Epithelial cell of proximal tubule (primary cell): ENCODE data around the gene C6orf132. TPM values are rescaled to one million over a fixed set of nuclear protein-coding genes. Genes with fewer than 3 reads are reported as not detected.

Experiments used
- DNase-seq: peaks from one replicate; pipeline ENCODE4 v3.0.0-alpha.2; 2011; ENCODE audit warnings: low read depth
- H3K4me3 ChIP-seq: 2 replicates; pipeline ENCODE4 v1.5.1; 2011; ENCODE audit warnings: low read depth, mild to moderate bottlenecking, low read length
- total RNA-seq: library from RNA; depleted of rRNA; stranded (reverse); fragments of >200 nt; gene quantifications from 2 replicates; pipeline ENCODE4 v1.2.3, GENCODE V29; 2015
- TF ChIP-seq, protein P1 (sequence below): conservative IDR thresholded peaks from 2 replicates; pipeline ENCODE4 v1.5.1; 2012; ENCODE audit warnings: low read depth, mild to moderate bottlenecking, low read length

Gene C6orf132
- total RNA-seq, result 15.3 and 19.8 TPM in 2 replicates

DNA sequence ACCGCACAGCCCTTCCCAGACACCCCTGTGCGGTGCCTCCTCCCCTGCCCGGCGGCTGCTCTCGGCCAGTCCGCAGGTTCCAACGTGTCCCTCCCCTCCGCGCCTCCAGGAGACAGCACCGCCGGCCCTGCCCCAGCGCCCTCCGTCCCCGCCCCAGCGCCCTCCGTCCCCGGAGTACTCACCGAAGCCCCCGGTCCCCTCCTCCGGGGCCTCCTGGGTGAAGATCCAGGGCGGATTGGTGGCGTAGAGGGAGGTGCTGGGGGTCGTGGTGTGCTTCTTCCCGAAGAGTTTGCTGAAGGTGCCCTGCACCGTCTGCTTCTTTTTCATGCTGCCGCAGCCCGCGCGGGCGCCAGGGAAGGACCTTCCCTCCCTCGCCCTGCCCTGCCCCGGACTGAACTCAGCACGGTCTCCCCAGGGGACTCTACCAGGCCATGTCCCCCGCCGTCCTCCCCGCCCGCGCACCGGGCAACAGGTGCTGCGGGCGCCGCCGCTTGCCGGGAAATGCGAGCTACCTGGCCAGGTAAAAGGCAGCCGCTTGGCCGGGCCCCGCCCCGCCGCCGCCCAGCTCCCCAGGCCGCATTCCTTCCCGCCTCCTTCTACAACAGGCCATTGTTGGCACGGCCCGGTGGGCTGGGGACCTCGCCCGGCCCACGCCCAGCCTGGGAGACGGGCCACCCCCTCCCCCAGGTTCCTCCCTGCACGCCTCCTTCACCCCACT is at the start of gene C6orf132:
Gene C6orf132 (minus strand): TSS at position 503 of the 718 bp plus-strand sequence. CDS start 176 bp downstream, at position 327.
- H3K4me3 ChIP-seq, result peak within 1 kb of the TSS; percentile 70
- DNase-seq, result no peak
- TF ChIP-seq, protein P1, sequence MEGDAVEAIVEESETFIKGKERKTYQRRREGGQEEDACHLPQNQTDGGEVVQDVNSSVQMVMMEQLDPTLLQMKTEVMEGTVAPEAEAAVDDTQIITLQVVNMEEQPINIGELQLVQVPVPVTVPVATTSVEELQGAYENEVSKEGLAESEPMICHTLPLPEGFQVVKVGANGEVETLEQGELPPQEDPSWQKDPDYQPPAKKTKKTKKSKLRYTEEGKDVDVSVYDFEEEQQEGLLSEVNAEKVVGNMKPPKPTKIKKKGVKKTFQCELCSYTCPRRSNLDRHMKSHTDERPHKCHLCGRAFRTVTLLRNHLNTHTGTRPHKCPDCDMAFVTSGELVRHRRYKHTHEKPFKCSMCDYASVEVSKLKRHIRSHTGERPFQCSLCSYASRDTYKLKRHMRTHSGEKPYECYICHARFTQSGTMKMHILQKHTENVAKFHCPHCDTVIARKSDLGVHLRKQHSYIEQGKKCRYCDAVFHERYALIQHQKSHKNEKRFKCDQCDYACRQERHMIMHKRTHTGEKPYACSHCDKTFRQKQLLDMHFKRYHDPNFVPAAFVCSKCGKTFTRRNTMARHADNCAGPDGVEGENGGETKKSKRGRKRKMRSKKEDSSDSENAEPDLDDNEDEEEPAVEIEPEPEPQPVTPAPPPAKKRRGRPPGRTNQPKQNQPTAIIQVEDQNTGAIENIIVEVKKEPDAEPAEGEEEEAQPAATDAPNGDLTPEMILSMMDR, result no peak

- TF ChIP-seq, protein P1, result no peak
- no peak overlapping the region for H3K4me3 ChIP-seq
- DNase-seq, result no peak
Observed at GRCh38 chr6:42190554-42191183, 48.2 kb upstream of the C6orf132 start.

- TF ChIP-seq, protein P1, result no peak
- DNase-seq, result no peak
- H3K4me3 ChIP-seq, result no peak overlapping the region
Observed at GRCh38 chr6:42188406-42188805, 46.0 kb upstream of the C6orf132 start.

- H3K4me3 ChIP-seq, result no peak overlapping the region
- TF ChIP-seq, protein P1, result no peak
- no peak for DNase-seq
Observed at GRCh38 chr6:42185597-42185996, 43.2 kb upstream of the C6orf132 start.

GRCh38 chr6:42184475-42184874 is 42.1 kb upstream of the C6orf132 start:
- TF ChIP-seq, protein P1, result no peak

DNA sequence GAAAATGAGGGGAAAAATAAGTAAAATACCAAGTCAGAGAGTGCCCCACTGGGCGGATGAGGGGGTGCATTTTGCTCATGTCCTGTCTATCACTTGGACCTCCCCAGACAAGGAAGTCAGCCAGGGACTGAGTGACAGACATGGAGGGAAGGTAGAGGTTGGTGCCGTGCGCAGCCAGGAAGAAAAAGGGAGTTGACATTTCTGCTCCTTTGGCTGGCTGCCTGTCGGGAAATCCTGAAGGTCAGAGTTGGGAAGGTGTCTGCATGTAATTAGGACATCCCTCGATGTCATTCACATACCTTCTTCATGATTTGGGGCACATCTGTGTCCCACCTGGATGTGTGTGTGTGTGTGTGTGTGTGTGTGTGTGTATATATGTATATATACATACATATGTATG is 39.7 kb upstream of the C6orf132 start:
- TF ChIP-seq, protein P1, result no peak
- no peak overlapping the region for H3K4me3 ChIP-seq
- DNase-seq, result no peak

More at GRCh38 chr6:42184475-42184874, 42.1 kb upstream of the C6orf132 start:
- no peak overlapping the region for H3K4me3 ChIP-seq
- no peak for DNase-seq
